PFSK-1 (cell line): ENCODE measurements around the gene KCNQ1.

Source experiments
- FOXP2 ChIP-seq: optimal IDR thresholded peaks from 2 replicates; pipeline ENCODE3; 2011; ENCODE audit warnings: borderline replicate concordance, control low read depth, inconsistent platforms; ENCODE audit not compliant: insufficient read depth; ENCODE audit errors: extremely low read length, extremely low read depth
- POLR2AphosphoS5 ChIP-seq: IDR thresholded peaks from 2 replicates; pipeline ENCODE4 v1.6.1; 2012; ENCODE audit warnings: low read depth, mild to moderate bottlenecking, control low read depth, low read length, moderate library complexity
- REST ChIP-seq, 2 experiments: IDR thresholded peaks; 2 replicates each; pipeline versions ENCODE4 v1.6.1 to v1.8.0; 2011 to 2012; ENCODE audit warnings: low read depth in 2 of 2, low read length in 2 of 2, control low read depth in 1 of 2, inconsistent platforms in 1 of 2, mild to moderate bottlenecking in 1 of 2, moderate library complexity in 1 of 2; ENCODE audit not compliant: insufficient read depth in 1 of 2
- SIN3A ChIP-seq: IDR thresholded peaks from 2 replicates; pipeline ENCODE4 v1.6.1; 2012; ENCODE audit warnings: mild to moderate bottlenecking, low read length, moderate library complexity, borderline replicate concordance; ENCODE audit not compliant: insufficient read depth
- TAF1 ChIP-seq: IDR thresholded peaks from 2 replicates; pipeline ENCODE4 v1.6.1; 2012; ENCODE audit warnings: low read length, control low read depth, borderline replicate concordance; ENCODE audit not compliant: insufficient read depth

The KCNQ1 gene

GRCh38 chr11:2523821-2524391, 79.1 kb downstream of the KCNQ1 start:
- TF ChIP-seq FOXP2 (no peak), POLR2AphosphoS5 (no peak), REST (IDR thresholded peaks at IDR 0.05; ENCODE audit: insufficient read depth in 1 of 2, low read depth in 2 of 2, low read length in 2 of 2) (no peak), SIN3A (no peak), TAF1 (no peak)

- TF ChIP-seq SIN3A = no peak
- TF ChIP-seq TAF1 = no peak
These were observed 79.8 kb downstream of the KCNQ1 start for GRCh38 chr11:2524446-2525165.

GRCh38 chr11:2525166-2525861, 80.5 kb downstream of the KCNQ1 start:
- TF ChIP-seq TAF1 (no peak), REST (IDR thresholded peaks at IDR 0.05; ENCODE audit: insufficient read depth in 1 of 2, low read depth in 2 of 2, low read length in 2 of 2) (no peak), SIN3A (no peak), POLR2AphosphoS5 (no peak), FOXP2 (no peak)

GRCh38 chr11:2525941-2526807, 81.4 kb downstream of the KCNQ1 start:
- no peak for TF ChIP-seq POLR2AphosphoS5
- TF ChIP-seq FOXP2 = no peak
- TF ChIP-seq REST (IDR thresholded peaks at IDR 0.05; ENCODE audit: insufficient read depth in 1 of 2, low read depth in 2 of 2, low read length in 2 of 2) = no peak
- no peak for TF ChIP-seq SIN3A
- no peak for TF ChIP-seq TAF1

GRCh38 chr11:2526808-2527381, 82.1 kb downstream of the KCNQ1 start:
- TF ChIP-seq REST (IDR thresholded peaks at IDR 0.05; ENCODE audit: insufficient read depth in 1 of 2, low read depth in 2 of 2, low read length in 2 of 2) (no peak), TAF1 (no peak), POLR2AphosphoS5 (no peak), SIN3A (no peak), FOXP2 (no peak)
